Sigmoid colon (tissue), 4 donors: ENCODE measurements around the gene FGD1.

Source experiments
- EP300 ChIP-seq, 4 donors: sonication (generic); formaldehyde crosslinking; IDR thresholded peaks; one replicate each; pipeline ENCODE4 v1.6.1; 2017; ENCODE audit warnings: antibody characterized with exemption in 4 of 4
- POLR2A ChIP-seq, 2 donors: fragments of 450-650 bp; IDR thresholded peaks; one replicate each; pipeline ENCODE4 v1.6.1; 2016; ENCODE audit warnings: antibody characterized with exemption in 2 of 2, mild to moderate bottlenecking in 2 of 2, moderate library complexity in 2 of 2
- POLR2AphosphoS5 ChIP-seq, 4 donors: sonication (generic); formaldehyde crosslinking; IDR thresholded peaks; one replicate each; pipeline ENCODE4 v1.6.1; 2017; ENCODE audit warnings: antibody characterized with exemption in 4 of 4
- TF ChIP-seq, protein P1 (sequence below), 4 experiments: fragments of 450-650 bp in 3 of 4; fragments of 200-600 bp in 1 of 4; IDR thresholded peaks; one replicate each; pipeline ENCODE4 v1.5.1; 2016 to 2019; ENCODE audit warnings: antibody characterized with exemption in 4 of 4, mild to moderate bottlenecking in 3 of 4, moderate library complexity in 2 of 4

DNA sequence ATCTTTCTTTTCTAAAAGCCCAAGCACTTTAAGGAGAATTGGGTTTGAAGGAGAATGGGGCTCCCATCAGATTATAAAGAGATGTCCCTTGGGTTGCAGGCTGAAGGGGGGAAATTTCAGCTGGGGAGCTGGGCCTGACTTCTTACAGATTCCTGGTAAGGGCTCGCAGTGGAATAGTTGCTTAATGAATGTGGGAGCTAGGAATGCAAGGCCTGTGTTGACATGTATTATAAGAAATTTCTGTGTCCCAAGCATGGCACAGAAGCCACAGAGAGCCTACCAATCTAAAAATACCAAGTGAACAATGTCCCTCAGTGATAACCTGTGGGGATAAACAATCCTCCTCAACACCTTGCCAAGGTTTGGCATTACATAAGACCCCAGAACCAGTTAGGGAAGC, 98.9 kb downstream of the FGD1 start:
- TF ChIP-seq, protein P1, sequence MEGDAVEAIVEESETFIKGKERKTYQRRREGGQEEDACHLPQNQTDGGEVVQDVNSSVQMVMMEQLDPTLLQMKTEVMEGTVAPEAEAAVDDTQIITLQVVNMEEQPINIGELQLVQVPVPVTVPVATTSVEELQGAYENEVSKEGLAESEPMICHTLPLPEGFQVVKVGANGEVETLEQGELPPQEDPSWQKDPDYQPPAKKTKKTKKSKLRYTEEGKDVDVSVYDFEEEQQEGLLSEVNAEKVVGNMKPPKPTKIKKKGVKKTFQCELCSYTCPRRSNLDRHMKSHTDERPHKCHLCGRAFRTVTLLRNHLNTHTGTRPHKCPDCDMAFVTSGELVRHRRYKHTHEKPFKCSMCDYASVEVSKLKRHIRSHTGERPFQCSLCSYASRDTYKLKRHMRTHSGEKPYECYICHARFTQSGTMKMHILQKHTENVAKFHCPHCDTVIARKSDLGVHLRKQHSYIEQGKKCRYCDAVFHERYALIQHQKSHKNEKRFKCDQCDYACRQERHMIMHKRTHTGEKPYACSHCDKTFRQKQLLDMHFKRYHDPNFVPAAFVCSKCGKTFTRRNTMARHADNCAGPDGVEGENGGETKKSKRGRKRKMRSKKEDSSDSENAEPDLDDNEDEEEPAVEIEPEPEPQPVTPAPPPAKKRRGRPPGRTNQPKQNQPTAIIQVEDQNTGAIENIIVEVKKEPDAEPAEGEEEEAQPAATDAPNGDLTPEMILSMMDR (IDR thresholded peaks at IDR 0.05) = no peak
- TF ChIP-seq POLR2AphosphoS5 (IDR thresholded peaks at IDR 0.05) (no peak), POLR2A (IDR thresholded peaks at IDR 0.05) (no peak), EP300 (IDR thresholded peaks at IDR 0.05) (no peak)
